ENCODE data around the gene UTF1. TPM values are rescaled to one million over a fixed set of nuclear protein-coding genes. Genes with fewer than 3 reads are reported as not detected.

Gene UTF1
- total and polyA plus RNA-seq, 2 of the 8 experiments (the other 6 are each of a cell fraction or from before 2014, with no cell fraction given): 0.47 to 21.8 TPM

- DNase-seq (ENCODE audit: low read depth in 1 of 2, low spot score in 2 of 2): no peak
- Histone ChIP-seq H3K18ac (ENCODE audit: extremely low read depth, low read length) (no peak overlapping the region), H3K9me3 (ENCODE audit: insufficient read depth in 2 of 2, low read depth in 1 of 2, low read length in 1 of 2) (peaks cover 0 to 26% of the 10 kb centered on the region in 2 experiments; a peak in 1 of 4 replicates), H3K79me1 (ENCODE audit: low read depth, low read length) (no peaks in the 10 kb centered on the region), H4K8ac (ENCODE audit: extremely low read depth, insufficient read depth, low read length) (no peak overlapping the region), H3K4me2 (ENCODE audit: insufficient read depth in 1 of 2, low read depth in 2 of 2, low read length in 2 of 2) (no peak overlapping the region), H4K91ac (replicated peaks; ENCODE audit: insufficient read length, low read length) (no peak overlapping the region), H3K23ac (ENCODE audit: insufficient read length) (no peak overlapping the region), H3K27me3 (replicated peaks in 1 of 4; ENCODE audit: control insufficient read depth in 3 of 4, extremely low read depth in 1 of 4, insufficient read depth in 3 of 4, low read length in 3 of 4) (no peaks in the 10 kb centered on the region), H3K27ac (ENCODE audit: low read depth, low read length) (no peak overlapping the region), H4K20me1 (replicated peaks in 1 of 2; ENCODE audit: control insufficient read depth in 1 of 2, insufficient read depth in 2 of 2, low read length in 2 of 2) (peaks cover 0 to 8% of the 10 kb centered on the region in 2 experiments), H3K14ac (ENCODE audit: insufficient read length) (no peak overlapping the region), H2BK5ac (ENCODE audit: low read depth, low read length) (no peak overlapping the region), H3K36me3 (ENCODE audit: control insufficient read depth in 2 of 4, insufficient read depth in 4 of 4, low read length in 3 of 4) (peaks cover 0 to 31% (median 10%) of the 10 kb centered on the region in 4 experiments; a peak in 4 of 8 replicates), H4K5ac (ENCODE audit: insufficient read length, low read depth, low read length) (no peak overlapping the region), H3K4me3 (ENCODE audit: extremely low read depth in 1 of 4, insufficient read depth in 2 of 4, low read depth in 3 of 4, low read length in 4 of 4) (no peak overlapping the region), H2BK120ac (replicated peaks; ENCODE audit: low read depth, low read length) (no peak overlapping the region), H3K56ac (replicated peaks; ENCODE audit: insufficient read length, low read depth, low read length) (no peak overlapping the region), H2AK5ac (ENCODE audit: low read depth, low read length) (no peak overlapping the region), H3K9ac (replicated peaks in 1 of 4; ENCODE audit: extremely low read depth in 1 of 4, low read depth in 3 of 4, low read length in 3 of 4) (no peak overlapping the region), H2BK12ac (ENCODE audit: low read depth, low read length) (no peak overlapping the region), H3K4ac (replicated peaks; ENCODE audit: insufficient read length, low read depth, low read length) (no peak overlapping the region), H3K23me2 (ENCODE audit: low read depth, low read length) (0 out of 2 replicates have a peak, but pooled peaks cover 2% of the 10 kb centered on the region), H2BK20ac (ENCODE audit: low read length) (no peak overlapping the region), H2AFZ (ENCODE audit: low read length) (no peak overlapping the region), H3K79me2 (ENCODE audit: control insufficient read depth in 1 of 2, insufficient read depth in 2 of 2, low read length in 2 of 2) (no peaks in the 10 kb centered on the region), H2BK15ac (ENCODE audit: low read length) (no peak overlapping the region), H3K4me1 (replicated peaks in 1 of 4; ENCODE audit: control insufficient read depth in 3 of 4, insufficient read depth in 4 of 4, low read length in 3 of 4) (no peaks in the 10 kb centered on the region; a peak in 1 of 7 replicates)
- POLR2A ChIA-PET (ENCODE audit: partially characterized antibody): interaction anchor here (0.7 to 2.2 kb wide), 3 partner anchors 11 to 53 kb away, joined by 3 to 6 read pairs (median 3); no protein-coding TSS in a partner anchor
- CTCF ChIA-PET (ENCODE audit: partially characterized antibody): interaction anchor here (0.9 to 1.4 kb wide), 2 partner anchors 39 to 42 kb away, joined by 3 to 4 read pairs; no protein-coding TSS in a partner anchor
- FAIRE-seq: no peak
- WGBS, 2 experiments (ENCODE audit: extremely low coverage in 1 of 2, insufficient coverage in 1 of 2, insufficient read length in 1 of 2, insufficient replicate concordance in 2 of 2, low coverage in 1 of 2, low lambda C conversion rate in 2 of 2, missing lambda C conversion rate in 1 of 2): 85% methylated on average over 17 of the region's 27 CpGs; no CpG with 5 or more reads in 1 of the 2 experiments
- TF ChIP-seq JUN (IDR thresholded peaks at IDR 0.05; ENCODE audit: low read depth, low read length): no peak
Observed at GRCh38 chr10:133185916-133186315, 44.1 kb upstream of the UTF1 start.
